Activated CD8-positive, alpha-beta memory T cell treated with anti-CD3 and anti-CD28 coated beads for 4 hours (primary cell): ENCODE results near the gene LRRK1.

Source experiments
- DNase-seq, 2 donors: peaks; one replicate each; pipeline ENCODE4 v3.0.0-alpha.2; 2020; ENCODE audit warnings: low read depth in 2 of 2

The LRRK1 gene

DNA sequence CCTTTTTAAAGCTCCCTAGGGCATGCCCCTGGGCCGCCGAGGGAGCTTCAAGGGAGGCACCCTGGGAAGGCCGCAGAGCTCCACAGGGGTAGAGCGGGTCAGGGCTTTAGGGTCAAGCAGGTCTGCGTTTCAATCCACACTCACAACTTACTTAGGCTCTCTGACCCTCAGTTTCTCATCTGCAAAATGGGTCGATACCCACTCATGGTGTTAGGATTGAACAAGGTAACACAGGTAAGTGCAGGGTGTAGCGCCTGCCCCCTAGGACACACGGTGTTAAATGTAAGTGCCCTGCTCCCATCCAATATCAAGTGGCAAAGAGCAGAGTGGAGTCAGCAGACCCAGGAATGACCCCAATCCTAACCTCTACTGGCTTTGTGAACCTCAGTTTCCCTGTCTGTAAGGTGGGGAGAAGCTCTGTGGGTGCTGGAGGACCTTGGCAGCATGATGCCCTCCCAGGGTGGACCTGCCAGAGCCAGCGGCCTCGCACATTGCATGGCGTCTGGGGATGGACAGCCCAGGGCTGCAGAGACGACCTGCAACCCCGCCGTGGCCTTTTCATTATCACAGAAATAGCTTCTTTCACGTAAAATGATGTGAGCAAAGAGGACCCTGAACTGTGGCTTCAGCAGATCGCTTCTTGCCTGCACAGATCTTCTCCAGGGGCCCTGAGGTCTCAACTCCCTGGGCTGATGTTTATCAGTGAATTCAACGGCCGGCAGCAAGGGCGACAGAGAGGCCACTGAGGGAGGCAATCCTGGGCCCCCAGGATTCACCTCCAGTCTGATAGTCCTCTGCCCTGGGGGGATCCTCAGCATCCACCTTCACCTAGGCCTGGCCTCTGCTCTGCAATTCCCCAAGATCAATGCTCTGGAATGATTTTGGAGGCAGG, 194.2 kb downstream of the LRRK1 start:
- no peak for DNase-seq

DNA sequence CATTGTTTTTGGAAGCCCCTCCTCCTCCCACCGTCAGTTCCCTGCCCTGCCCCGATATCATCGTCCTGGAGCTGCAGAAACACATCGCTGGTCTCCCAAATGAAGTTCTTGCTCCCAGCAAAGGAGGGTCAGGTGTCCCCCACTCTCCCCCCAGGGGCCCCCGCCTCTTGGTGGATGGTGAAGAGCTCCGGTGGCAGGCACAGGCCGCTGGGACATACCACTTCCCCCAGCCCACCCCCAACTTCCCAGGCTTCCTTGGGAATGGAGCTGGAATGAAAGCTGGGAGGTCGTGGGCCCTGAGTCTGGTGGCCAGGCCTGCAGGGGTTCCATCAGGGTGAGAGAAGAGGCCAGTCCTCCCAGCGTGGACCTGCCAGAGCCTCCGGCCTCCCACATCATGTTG, 195.0 kb downstream of the LRRK1 start:
- no peak for DNase-seq

DNA sequence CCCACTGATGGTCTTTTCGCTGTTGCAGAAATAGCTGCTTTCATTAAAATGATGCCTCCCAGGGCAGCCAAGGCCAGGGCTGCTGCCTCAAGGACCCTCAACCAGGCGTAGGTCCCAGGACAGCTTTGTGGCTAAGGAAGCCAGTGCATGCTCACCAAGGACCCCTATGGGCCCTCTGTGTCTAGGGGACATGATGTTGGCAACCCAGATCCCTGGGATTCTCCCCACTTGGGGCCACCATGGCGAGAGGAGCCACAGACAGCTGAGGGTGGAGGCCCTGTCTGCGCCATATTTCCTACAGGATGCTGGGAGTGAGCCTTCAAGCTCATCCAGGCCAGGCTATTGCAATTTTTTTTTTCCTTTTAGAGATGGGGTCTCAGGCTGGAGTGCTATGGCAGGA, 195.5 kb downstream of the LRRK1 start:
- DNase-seq, result no peak

DNA sequence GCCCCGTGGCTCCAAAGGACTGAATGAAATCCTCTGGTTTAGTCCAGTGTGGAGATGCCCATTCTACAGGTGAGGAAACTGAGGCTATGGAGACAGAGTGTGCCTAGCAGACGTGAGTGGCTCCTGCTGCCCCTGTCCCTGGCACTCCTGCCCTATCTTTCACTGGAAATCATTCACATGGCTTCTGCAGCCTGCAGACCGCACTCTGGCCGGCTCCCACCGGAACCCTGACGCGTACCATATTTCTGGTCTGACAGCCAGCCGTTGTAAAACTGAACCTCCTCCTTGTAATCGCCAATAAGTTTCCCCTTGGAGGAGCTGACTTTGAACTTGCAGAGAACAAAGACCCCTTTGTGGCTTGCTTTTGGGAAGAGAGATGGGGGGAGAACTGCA, 196.2 kb downstream of the LRRK1 start:
- DNase-seq, result no peak

DNA sequence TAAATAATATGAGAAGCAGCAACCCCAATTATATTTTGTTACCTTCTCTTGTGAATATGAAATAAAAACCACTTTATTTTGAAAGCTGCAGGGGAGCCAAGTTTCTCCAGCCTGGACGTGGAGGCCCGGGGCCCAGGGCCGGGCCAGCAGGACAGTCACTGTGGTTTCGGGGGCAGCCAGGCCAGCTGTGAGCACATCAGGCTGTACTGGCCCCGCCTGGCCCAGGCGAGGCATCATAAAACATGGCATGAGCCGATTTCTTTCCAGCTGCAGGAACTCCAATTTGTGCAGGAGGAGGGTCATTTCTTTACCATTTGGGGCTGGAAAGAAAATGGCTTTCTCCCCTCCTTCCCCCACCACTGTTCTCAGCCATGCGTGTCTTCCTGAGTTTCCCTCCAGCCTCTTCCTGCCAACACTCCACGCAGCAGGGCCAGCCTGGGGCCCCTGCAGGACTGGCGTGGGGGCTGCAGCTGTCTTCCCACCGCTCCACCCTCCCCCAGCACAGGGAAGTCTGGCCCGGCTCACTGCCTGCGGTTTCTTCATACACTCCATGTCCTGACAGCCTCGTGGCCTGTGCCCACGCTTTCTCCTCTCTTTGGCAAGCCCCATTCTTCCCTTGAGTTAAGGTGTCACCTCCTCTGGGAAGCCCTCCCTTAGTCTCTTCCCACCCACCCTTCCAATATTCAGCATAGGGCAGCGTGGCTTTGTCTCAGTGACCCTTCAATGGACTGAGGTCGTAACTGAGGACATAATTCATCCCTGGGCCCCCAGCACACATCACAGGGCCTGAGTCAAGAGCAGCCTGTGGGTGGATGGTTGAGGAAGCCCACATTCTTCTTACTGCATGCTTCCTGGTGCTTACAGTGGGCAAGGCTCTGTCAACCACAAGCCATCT, 196.9 kb downstream of the LRRK1 start:
- DNase-seq, result no peak

DNA sequence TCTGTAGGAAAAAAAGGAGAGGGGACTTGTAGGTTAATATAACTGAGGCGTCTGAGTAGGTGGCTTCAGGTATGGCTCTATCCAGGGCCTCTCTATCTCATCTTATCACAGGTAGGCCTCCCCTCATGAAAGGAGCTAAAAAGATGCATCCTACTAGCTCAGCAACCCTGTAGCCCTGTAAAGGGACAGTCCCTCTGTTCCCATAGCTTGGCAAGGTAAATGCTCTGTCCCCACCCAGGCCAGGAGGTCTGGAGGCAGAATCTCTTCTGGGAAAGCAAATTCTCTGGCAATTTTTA, 197.5 kb downstream of the LRRK1 start:
- DNase-seq, result no peak

DNA sequence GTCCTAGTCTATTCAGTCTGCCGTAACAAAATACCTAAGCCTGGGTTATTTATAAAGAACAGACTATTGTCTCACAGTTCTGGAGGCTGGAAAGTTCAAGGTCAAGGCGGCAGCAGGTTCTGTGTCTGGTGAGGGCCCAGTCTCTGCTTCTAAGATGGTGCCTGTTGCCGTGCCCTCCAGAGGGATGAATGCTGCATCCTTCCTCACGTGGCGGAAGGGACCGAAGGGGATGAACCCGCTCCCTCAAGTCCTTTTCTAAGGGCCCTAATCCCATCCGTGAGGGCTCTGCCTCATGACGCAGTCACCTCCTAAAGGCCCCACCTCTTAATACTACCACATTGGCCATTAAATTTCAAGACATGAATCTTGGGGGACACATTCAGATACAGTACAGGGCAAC, 199.0 kb downstream of the LRRK1 start:
- DNase-seq, result no peak

DNA sequence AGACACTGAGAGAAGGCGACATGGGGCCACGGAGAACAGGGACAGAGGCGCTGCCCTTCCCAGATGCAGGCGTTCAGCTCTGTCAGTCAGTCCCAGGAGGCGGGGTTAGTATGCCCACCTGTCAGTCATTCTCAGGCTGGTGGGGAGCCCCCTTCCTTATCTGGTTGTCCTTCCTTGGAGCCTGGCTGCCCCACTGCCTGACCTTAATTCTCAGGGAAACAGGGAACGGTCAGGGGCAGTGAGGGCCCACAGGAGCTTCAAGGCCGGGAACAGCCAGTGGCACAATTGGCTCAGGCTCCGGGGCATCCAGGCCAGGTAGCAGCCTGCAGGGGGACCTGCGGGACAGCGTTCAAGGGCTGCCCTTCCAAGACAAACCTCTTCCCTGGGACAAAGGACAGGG, 199.5 kb downstream of the LRRK1 start:
- no peak for DNase-seq

DNA sequence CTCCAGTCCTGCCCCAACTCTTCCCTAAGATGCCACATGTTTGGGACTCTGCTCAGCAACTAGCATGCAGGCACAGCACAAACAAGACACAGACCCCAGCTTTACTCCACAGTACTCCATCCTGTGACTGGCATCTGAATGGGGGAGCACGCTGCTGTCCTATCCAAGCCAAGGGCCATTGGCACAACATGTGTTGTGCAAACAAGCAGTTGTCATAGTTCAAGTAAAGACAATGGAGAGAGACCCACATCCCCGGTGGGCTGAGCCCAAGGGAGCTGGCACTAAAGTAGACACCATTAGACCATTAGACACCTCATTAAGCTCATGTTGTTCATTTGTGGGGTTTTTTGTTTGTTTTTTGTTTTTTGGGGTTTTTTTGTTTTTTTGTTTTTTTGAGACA, 200.0 kb downstream of the LRRK1 start:
- DNase-seq, result no peak
